Breast epithelium (tissue), 3 donors: Measurements from ENCODE around the gene SPHK2.

Experiments
- CTCF ChIP-seq, 3 donors: fragments of 450-650 bp; IDR thresholded peaks; one replicate each; pipeline ENCODE4 v1.5.1; 2016 to 2017; ENCODE audit warnings: antibody characterized with exemption in 3 of 3, mild to moderate bottlenecking in 3 of 3, moderate library complexity in 3 of 3
- POLR2A ChIP-seq: fragments of 450-650 bp; IDR thresholded peaks from one replicate; pipeline ENCODE4 v1.6.1; 2016; ENCODE audit warnings: antibody characterized with exemption, mild to moderate bottlenecking, moderate library complexity
- POLR2AphosphoS5 ChIP-seq, 3 donors: sonication (generic); formaldehyde crosslinking; IDR thresholded peaks; one replicate each; pipeline ENCODE4 v1.6.1; 2017; ENCODE audit warnings: antibody characterized with exemption in 3 of 3

GRCh38 chr19:48644355-48644754 lies 25.0 kb downstream of the SPHK2 start:
- TF ChIP-seq CTCF (IDR thresholded peaks at IDR 0.05) (no peak), POLR2AphosphoS5 (IDR thresholded peaks at IDR 0.05) (no peak), POLR2A (no peak)
